Inflammatory macrophage treated with lipopolysaccharide for 4 hours (primary cell): ENCODE data around the gene VIP.

Source experiments
- DNase-seq: peaks from one replicate; pipeline ENCODE4 v3.0.0-alpha.2; 2020

Gene VIP

DNA sequence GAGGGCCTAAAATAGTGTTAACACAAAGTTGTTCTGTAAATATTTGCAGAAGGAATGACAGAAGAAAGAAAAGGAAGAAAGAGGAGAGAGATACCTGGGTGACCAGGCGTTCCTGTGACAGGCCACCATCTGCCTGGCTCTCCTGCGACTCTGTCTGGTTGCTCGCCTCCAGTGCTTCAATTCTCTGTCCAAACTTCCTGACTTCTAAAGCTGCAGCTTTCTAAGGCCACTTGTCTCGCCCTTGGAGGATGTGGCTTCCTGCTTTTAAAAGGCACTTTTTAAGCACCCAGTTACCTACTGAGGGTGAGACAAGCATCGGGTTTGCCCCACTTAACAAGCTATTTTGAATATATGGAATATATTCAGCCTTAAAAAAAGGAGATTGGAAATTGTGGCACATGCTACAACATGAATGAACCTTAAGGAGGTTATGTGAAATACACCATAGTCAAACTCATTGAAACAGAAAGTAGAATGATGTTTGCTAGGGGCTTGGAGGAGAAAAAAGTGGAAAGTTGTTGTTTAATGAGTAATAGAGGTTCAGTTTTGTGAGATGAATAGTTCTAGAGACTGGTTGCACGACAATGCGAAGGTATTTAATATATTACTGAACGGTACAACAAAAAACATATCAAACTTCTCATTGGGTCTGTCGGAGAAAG, 32.8 kb downstream of the VIP start:
- DNase-seq: no peak

DNA sequence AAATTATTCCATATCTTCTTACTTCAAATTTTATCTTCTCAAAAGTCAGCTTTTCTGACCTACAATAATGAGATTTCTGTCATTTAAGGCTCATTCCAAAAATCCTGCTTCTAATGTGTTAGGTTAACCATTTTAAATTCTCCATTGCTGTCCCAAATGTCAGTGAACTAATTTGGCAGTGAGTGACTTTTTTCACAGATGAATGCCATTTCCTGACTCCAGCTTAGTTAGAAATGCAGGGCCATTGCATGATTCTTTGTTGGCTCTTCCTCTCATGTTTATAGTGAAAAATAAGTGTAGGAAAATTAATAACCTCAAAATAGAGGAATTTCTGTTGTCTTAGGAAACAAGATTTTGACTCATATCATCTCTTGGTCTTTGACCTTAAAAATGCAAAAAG, 44.1 kb downstream of the VIP start:
- DNase-seq: no peak

DNA sequence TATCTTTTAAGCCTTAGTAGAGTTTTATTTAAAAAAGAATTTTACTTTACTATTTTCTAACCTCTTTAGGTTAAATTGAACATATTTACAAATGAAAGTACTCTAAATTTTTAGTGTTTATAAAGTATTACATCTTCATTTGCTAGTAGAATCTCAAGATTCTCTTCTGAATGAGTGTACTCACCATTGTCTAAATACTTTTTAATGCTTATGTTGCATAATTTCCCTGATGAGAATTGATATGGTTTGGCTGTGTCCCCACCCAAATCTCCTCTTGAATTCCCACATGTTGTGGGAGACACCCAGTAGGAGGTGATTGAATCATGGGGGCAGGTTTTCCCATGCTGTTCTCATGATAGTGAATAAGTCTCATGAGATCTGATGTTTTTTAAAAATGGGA, 53.6 kb downstream of the VIP start:
- DNase-seq: no peak
